Amygdala (tissue), 56 donors: Measurements from ENCODE around the gene MAPK12.
A peak's percentile ranks its signal among the peaks of the same experiment; 100 is the strongest.

Experiments
- DNase-seq, 56 donors: peaks; one replicate each; lab custom pipeline; 2025; lab: John Stamatoyannopoulos, UW

MAPK12 gene

DNA sequence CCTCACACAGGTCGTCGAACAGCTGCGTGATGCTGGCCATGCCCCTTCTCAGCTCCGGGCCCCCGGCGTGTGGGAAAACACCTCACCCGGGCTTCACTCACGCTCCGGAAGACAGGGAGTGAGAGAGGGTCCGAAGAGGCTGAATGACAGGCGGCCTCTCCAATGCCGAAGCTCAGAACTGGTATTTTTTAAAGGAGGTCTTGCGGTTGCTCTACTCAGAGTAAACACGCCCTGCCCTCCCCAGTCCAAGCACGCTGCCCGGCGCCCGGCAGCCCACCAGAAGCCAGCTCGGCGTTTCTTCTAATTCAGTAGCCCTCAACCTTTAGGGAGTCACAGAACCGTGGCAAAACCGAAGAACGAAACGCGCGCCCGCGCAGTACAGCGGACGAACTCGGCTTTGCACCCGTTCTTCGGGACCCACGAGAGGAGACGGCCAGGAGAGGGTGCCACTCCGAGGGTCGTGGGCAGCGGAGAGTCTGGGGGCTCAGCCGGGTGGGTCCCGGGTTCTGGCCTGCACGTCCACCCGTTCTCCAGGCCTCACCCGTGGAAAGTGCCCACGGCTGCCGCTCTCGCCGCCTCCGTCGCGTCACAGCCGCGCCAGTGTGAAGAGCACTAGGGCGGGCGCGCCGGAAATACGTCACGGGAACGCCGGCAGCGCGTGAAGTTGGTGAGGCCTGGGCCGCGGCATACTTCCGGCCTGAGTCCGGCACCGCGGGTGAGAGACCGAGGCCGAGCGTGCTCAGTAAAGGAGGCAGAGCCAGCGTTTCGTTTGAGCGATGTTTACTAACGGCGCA is 16.9 kb downstream of the MAPK12 start, which contains the start of gene TUBGCP6:
TSS of gene TUBGCP6 (minus strand) at position 604 of the 794 bp plus-strand sequence. CDS start at position 40, 564 bp downstream.
- DNase-seq: peak; percentile 53 to 98 (median 88)

DNA sequence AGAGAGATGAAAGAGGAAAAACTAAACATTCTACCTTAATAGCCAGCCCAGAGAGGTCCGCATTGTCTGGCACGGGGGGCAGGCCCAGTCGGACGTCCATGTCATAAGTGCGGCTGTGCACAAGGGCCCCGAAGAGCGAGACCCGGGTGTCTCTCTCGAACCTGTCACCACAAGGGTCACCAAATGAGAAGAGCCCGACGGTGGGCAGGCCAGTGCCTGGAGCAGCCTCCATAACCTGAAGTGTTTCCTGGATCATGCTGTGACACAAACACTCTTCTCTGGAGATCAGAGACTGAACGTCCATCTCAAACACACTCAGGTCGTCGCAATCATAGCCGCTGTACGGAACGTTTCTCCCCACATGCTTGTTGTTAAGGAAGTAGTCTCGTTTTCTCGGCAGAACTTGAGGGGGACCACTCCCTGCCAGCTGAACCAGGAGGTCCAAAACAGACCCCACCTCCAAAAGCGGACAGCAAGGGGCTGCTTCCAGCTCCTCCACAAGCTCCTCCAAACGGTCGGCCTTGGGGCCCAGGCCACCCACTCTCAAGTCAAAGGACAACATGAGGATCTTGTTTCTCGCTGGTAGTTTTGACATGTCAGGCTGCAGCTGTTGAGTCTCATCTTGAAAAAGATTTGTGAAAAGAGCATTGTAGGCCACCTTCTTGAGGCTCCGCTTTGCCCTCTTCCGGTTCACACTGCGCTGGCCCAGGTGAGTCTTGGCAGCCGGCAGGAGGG is 17.6 kb downstream of the MAPK12 start:
- DNase-seq: no peak

DNA sequence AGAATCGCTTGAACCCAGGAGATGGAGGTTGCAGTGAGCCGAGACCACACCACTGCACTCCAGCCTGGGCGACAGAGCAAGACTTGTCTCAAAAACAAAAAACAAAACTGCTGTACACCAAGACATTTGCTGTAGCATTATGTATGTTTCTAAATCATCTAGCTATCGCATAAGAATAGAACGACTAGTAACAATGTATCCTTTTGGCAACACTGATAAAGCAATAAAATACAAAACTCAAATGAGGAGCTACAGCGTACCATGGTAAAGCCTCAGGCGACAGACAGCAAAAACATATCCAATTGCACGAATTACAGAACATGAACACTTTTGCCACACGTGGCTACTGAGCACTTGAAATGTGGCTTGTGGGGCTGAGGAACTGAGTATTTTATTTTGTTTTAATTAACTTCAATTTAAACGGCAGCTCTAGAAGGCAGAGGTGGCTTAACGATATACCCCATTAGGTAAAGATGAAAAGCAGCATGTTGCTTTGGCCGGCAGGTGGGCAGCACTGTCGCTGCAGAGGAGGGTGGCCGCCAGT is 19.0 kb downstream of the MAPK12 start:
- DNase-seq: no peak

DNA sequence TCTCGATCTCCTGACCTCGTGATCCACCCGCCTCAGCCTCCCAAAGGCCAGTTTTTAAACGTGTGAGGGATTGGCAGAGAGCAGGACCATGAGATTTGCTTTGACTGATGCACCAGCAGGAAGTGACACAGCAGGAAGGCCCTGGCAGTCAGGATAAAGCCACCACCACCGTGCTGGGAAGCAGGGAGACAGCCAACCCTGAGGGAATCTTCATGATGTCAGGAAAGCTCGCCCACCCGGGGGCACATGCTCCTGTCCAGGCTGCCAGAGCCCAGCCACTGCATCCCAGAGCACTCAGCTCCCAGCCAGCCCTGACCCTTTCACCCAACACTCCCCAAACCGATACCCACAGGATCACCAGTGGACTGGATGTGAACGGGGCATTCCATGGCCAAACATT is 22.7 kb downstream of the MAPK12 start:
- DNase-seq: no peak

DNA sequence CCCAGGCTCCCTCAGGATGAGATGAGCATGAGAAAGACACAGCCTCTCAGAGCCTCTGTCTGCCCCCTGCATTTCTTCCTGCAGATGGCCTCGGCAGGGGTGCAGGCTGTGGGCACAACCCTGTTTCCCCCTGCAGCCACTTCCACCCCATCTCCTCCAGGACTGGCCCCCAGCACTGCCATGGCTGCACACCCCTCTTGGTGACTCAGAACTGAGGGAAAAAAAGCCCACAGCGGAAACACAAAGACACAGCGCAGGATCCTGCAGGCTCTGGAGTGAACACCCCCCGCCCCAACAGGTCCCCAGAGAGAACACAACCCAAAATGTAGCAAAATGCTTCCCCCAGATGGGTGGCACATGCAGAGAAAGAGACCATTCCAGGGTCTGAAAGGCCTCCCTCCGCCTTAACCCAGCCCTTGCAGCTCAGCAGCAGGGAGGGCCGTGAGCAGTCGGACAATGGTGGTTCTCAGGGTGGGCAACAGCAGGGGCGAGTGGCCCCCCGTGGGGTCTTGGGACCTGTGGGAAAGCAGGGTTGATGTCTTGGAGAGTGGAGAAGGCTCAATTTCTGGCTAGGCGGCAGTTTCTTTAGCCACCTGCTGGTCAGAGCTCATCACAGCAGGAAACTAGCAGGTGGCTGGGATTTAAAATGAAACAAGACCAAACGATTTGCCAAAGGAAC is 24.6 kb downstream of the MAPK12 start:
- no peak for DNase-seq

DNA sequence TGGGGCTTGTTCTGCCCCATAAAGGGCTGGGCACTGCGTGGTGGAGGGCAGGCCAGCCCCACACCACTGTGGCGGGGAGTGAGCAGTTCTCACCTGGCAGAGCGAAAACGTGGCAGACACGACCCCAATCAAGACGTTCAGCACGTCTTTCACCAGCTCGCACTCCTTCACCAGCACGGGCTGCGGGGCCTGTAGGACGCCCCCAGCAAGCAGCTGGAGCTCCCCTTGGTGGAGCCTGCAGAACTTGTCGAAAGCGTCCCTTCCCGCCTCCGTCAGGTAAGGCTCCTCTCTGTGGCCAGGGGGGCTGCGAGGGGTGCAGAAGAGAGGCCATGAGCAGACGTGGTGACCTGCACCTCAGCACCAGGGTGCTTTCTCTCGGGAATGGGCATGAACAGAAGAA is 28.3 kb downstream of the MAPK12 start:
- DNase-seq: no peak

DNA sequence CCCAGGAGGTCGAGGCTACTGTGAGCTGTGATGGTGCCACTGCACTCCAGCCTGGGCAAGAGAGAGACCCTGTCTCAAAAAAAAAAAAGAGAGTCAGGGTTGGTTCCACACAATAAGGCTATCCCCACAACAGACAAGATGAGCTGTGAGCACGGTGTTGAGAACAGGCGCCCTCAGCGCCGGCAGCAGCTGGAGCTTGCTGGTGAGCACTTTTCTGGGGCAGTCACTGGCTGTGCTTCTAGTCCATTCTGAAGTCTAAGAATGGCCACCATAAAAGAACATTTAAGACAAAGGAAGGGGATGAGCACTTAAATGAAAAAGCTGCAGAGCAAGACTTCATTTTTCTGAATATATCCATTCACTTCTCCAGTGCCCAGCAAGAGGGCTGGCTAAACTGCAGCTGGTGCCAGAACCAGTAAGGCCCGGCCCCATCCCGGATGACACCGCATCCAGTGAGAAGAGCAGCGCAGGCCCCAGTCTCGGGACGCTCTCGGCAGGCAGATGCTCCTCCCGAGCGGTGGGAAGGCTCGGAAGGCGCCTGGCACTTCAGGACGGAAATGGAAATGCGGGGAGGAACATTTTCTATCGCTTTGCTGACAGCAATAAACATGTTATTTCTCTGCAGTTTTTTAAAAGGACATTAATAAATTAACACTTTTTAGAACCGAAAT is 28.9 kb downstream of the MAPK12 start:
- DNase-seq: no peak

DNA sequence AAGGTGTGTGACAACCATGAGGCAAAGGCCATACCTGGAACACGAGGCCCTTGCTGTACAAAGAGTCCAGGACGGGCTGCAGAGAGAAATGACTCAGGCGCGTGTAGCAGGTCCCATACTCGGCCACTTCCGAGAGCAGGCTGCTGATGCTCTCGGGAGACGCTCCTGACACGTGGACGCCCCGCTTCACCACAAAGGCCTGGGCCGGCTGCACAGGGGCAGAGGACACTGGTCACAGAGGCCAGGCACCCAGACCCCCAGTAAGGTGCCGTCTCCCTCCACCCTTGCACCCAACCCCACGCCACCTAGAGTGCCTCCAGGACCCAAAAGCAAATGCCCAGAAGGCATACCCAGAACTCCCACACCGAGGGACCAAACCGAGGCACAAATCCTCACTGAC is 32.1 kb downstream of the MAPK12 start:
- DNase-seq: no peak

DNA sequence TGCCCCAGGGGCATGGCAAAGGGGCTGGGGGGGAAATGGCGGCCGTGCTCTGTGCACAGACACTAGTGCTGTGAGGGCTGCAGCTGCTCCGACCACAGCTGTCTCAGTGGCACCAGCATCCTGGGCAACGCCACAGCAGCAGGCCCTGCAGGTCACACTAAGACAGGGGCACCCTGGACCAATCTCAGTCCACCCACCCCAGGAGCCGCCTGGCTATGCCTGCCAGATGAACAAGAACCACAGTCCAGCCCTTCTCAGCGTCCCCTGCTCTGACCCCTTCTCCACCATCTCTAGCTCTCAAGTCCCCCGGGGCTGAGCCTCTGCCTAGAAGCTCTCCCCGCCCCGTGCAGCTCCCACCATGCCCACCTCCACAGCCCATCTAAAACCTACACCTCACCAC is 33.1 kb downstream of the MAPK12 start:
- no peak for DNase-seq

DNA sequence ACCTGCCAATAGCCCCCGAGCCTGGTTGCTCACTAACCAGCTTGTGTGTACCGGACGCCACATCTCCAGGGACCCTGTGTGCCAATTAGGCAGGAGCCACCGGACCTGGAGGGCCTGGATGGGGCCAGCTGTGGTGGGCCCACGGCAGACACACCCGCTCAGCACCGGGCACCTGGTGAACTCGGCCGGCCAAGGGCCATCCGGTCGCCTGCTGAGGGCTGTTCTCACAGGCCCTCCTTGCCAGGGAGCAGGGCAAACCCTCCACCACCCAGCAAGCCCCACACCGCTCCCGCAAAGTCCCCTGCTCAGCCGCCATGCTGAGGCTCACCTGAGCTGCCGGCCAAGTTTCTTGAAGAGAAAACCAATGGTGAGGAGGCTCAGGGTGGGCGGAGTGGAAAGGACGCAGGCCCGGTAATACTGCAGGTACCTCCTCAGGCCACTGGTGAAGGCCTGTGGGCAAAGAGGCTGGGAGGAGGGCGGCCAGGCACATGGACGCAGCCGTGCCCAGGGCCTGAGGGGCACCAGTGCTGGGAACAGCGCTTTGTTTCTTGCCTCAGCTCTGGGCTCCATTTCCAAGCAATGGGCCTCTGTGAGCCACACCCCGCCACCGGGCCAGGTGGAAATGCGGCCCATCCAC is 33.8 kb downstream of the MAPK12 start:
- DNase-seq: no peak

DNA sequence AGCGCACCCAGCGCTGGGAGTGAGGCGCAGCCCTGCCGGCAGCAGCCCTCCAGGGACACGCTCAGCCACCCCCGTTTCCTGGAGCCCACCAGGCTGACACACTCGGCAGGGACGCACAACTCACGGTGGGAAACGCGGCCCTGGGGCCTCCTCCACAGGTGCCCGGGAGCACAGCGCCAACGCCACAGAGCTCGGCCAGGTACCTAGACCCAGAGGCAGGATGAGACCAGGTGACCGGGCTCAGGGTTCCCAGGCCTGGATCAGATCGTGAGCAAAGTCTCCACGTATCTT is 34.7 kb downstream of the MAPK12 start:
- no peak for DNase-seq

DNA sequence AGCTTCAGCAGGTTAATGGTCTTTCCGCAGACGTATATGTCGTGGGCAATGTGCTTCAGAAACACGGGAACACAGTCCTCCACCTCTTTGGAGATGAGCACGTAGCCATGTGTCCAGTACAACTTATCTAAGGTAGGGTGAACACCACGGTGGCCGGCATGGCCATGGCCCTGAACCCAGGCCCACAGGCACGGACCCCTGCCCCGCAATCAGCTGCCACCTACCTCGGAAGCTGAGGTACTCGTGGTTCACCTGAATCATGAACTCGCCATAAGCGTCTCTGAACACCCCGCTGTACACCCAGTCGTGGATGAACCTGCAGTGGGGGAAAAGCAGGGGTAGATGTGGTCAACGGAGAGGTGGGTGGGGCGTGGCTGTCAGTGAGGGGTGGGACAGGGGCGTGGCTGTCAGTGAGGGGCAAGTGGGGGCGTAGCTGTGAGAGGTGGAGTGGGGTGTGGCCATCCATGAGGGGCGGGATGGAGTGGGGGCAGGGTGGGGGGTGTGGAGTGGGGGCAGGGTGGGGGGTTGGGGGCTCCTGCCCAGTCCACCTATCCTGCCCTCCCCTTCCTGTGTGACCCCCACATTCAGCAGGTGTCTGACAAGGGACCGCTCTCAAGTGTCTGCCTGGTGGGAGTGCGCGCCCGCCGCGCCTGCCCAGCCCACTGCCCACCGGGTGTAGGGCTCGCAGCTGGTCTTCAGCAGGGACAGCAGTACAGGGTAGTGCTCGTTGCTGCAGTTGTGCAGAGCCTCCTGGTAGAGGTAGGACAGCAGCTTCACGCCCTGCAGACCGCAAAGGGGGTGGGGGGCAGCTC is 35.2 kb downstream of the MAPK12 start:
- DNase-seq: no peak

DNA sequence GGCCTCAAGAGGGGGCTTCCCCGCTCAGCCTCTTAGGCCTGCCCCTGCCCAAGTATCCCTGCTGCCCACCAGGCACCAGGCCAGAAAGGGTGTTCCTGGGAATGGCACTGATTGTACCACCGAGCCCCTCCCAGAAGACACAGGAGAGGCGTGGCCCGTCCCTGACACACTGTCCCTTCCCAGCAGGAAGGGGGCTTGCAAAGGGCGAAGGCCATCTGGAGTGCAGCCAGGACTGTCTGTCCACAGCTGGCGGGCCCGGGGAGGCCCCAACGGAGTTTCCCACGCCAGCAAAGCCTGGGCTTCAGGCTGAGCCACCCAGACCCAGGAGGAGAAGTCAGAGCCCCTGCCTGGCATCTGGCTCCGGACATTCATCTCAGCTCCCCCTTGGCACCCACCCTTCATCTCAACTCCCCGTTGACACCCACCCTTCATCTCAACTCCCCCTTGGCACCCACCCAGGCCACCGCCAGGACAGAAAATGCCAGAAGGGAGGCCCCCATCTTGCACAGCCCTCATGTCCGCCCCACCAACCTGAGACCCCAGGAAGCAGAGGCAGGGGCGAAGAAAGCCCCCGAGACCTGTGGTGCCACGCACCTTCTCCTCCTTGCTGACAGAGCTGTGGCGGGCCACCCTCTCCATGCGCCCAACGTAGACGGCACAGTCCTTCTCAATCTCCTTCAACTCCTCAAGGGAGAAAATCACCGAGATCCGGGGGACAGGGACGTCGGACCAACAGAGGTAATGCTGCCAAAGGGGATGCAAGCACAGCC is 36.1 kb downstream of the MAPK12 start:
- no peak for DNase-seq

DNA sequence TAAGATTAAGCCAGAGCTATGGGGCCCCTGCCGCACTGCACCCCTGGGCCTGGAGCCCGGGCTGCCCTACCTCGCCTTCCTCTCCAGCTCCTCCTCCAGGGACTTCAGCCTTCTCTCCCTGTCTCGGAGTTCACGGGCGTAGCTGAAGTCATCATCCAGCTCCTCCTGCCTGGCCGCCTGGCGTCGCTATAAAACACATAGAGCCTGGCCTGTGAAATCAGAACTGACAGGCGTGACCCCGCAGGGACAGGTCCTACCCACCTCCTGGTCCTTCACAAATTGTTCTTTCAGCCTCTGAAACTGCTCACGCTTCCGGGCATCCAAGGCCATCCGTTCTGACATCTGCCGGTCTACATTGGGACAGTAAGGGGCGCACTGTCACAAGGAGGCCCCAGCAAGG is 37.4 kb downstream of the MAPK12 start:
- DNase-seq: no peak

DNA sequence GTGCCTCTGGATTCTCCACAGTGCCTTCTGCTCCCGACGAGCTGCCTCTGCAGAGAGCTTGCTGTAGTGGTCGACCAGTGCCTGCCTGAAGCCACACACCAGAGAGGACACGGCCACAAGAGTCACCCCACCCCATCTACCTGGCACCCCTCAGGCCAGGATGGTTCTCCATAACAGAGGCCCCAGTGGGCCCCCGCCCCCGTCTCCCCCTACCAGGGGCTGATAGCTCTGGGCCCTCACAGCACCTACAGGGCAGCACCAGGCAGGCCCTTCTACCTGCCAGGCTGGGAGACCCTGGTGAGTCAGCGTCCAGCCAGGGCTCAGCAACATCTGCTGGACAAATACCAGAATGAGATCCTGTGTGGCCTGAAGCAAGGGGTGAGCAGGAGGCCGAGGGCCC is 39.0 kb downstream of the MAPK12 start:
- no peak for DNase-seq

DNA sequence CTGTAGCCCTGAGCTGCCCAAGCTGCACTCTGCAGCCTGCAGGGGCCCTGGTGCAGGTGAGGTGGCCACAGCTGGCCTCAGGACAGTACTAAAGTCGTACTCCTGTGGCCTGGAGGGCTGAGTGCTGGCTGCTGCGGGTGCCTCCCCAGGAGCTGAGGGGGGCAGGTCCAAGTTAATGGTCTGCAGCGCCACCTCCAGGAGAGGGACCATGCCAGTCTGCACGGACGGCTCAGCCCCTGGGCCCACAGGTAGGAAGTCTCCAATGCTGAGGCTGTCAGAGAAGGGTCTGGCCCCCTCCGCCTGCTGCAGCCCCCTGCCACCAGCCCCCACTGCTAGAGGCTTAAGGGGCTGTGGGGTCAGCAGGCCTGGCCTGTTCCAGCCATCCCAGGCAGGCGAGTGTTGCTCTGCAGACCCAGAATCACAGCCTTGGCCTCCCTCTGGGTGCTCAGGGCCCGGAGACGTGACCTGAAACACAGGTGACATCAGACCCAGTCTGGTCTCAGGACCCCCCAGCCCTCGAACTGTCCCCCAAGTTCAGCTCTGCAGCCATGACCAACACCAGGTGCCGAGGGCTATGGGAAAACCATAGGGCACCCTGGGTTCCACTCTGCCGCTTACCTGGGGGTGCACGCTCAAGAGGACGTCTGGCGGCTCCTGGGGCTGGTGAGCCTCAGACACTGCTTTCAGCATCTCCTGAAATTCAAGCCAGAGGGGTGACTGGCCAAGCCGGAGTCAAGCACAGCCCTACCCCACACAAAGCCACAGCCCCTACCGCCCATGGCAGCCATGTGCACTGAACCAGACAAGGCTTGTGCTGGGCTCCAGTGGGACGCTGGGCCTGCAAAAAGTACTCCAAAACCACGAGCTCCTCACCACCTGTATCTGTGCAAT is 39.8 kb downstream of the MAPK12 start:
- no peak for DNase-seq

DNA sequence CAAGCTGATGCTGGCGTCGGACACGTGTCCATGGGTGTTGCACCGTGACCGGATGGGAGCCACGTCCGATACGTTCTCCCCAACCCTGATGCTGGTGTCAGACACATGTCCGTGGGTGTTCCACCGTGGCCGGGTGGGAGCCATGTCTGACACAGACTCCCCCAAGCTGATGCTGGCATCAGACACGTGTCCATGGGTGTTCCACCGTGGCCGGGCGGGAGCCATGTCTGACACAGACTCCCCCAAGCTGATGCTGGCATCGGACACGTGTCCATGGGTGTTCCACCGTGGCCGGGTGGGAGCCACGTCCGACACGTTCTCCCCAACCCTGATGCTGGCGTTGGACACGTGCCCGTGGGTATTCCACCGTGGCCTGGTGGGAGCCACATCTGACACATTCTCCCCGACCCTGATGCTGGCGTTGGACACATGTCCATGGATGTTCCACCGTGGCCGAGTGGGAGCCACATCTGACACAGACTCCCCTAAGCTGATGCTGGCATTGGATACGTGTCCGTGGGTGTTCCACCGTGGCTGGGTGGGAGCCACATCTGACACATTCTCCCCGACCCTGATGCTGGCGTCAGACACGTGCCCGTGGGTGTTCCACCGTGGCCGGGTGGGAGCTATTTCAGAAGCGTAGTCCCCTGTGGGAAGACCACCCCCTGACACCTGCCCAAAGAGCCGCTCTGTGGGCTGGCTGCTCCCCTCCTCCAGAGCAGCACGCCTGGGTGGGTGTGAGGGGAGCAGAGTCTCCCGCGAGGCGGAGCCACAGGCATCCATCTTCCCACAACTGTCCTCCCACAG is 40.7 kb downstream of the MAPK12 start:
- DNase-seq: no peak
